Activated CD4-positive, CD25-positive, alpha-beta regulatory T cell treated with anti-CD3 and anti-CD28 coated beads, Interleukin-2, amount 50 U/mL, for 16 hours (primary cell): ENCODE results near the gene IKZF4.
"Not testable (repeated sequence)": the region's sequence is repeated elsewhere in the genome, so short reads cannot be mapped to it uniquely, and the experiment has no call there.

ENCODE experiments used
- DNase-seq: peaks from one replicate; pipeline ENCODE4 v3.0.0-alpha.2; 2020; ENCODE audit warnings: low read depth, low spot score

Gene IKZF4

DNA sequence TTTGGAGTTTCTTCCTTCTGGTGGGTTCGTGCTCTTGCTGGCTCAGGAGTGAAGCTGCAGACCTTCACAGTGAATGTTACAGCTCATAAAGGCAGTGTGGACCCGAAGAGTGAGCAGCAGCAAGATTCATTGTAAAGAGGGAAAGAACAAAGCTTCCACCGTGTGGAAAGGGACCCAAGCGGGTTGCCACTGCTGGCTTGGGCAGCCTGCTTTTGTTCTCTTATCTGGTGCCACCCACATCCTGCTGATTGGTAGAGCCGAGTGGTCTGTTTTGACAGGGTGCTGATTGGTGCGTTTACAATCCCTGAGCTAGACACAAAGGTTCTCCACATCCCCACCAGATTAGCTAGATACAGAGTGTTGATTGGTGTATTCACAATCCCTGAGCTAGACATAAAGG, 21.3 kb upstream of the IKZF4 start:
- not testable (repeated sequence) for DNase-seq

DNA sequence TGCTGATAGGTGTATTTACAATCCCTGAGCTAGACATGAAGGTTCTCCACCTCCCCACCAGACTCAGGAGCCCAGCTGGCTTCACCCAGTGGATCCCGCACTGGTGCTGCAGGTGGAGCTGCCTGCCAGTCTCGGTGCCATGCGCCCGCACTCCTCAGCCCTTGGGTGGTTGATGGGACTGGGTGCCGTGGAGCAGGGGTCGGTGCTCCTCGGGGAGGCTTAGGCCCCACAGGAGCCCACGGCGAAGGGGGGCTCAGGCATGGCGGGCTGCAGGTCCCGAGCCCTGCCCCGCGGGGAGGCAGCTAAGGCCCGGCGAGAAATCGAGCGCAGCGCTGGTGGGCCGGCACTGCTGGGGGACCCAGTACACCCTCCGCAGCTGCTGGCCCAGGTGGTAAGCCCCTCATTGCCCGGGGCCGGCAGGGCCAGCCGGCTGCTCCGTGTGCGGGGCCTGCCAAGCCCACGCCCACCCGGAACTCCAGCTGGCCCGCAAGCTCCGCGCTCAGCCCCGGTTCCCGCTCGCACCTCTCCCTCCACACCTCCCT, 20.8 kb upstream of the IKZF4 start:
- not testable (repeated sequence) for DNase-seq

- DNase-seq = no peak
Observed at GRCh38 chr12:56001487-56002100, 19.2 kb upstream of the IKZF4 start.

- DNase-seq = not testable (repeated sequence)
Observed at GRCh38 chr12:56003376-56003775, 17.5 kb upstream of the IKZF4 start.

DNA sequence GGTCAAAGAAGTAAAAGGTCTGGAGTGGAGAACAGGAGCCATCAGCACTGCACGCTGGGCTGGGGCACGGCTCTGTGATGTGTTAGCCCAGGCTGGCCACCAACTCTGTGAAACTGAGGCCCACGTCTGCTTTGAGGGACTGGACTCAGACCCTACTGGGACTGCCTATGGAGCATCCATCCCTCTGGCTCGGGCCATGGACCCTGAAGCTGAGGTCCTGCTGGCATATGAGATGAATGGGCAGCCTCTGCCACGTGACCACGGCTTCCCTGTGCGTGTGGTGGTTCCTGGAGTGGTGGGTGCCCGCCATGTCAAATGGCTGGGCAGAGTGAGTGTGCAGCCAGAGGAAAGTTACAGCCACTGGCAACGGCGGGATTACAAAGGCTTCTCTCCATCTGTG, 16.6 kb upstream of the IKZF4 start:
- DNase-seq = no peak

GRCh38 chr12:56007564-56008559, 13.0 kb upstream of the IKZF4 start:
- DNase-seq = peak; percentile 47

DNA sequence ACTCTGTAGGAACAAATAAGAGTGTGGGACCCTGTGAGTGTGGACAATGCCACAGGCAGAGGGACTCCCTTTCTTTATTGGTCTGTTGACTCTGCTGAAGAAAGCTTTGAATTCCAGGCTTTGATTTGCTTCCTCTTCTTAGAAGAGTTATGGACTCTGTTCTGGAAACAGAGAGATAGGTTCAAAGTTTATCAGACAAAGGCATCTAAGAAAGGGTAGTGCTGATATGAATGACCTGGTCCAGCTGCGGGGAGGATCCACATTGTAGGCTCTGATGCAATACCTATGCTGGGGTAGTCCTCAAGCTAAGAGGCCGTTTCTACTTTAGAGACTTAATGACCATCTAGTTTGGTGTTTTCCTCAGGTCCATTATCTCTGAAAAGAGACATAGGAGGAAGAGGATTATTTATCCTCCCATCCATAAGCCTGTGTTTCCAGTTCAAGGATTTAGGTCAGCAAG, 10.7 kb upstream of the IKZF4 start:
- DNase-seq = no peak

DNA sequence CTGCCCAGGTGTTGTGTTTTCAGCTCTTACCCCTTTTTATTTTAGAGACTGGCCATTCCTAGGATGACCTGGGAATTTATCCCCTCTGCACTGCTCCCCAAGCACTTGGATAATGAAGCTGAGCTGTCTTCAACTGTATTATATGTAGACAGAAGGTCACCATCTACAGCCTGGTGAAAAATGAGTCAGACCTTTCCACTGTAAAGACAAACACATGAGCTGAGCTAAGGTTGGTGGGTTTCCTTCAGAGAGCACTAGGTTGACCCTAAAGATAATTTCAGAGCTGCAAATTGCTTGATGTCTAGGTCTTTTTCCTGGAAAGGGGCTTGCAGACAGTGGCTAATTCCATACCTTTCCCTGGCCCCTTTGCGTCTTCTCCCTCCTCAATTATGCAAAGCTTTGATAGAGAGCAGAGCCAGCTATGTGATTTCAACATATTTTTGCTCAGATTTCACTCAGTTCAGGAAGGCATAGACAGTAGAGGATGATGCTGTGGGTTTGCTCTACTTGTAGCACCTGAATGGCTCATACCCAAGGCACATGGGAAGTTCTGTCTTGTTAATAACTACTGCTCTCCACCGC, 9.2 kb upstream of the IKZF4 start:
- DNase-seq = no peak

GRCh38 chr12:56013482-56013881, 7.4 kb upstream of the IKZF4 start:
- DNase-seq = no peak

DNA sequence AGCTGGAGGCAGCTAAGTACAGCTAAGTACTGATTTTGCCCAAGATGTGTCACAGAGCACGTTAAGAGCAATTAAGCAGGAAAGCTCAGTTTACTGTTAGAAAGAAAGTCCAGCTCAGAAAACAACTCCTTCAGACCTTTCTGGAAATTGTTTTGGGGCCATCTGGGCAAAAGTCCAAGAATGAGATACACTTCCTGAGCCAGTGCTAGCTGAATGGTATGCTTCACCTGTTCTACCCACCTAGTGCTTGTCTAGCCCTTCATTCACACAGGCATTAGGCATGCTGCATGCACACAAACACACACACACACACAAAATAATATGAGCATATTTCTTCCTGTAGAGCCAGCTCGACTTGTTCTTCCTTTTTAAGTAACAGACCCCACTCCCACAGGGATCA, 6.6 kb upstream of the IKZF4 start:
- DNase-seq = no peak

DNA sequence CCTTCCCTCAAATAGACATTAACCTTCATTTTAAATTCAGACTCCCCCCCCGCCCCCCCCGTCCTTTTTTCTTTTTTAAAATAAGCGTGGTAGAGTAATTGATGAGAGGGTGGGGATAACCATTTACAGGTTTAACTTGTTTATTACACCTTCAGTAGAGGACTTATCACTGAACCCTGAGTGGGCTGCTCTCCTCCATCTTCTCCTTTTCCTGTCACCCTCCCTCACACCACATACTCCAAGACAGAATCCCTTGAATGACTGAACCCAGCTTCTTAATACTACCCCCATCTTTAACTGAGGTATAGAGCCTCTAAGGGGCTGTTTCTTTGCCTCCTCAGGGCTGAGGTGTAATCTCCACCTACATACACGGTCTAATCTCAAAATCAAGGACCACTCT, 3.7 kb upstream of the IKZF4 start:
- DNase-seq = no peak

GRCh38 chr12:56018356-56018755, 2.5 kb upstream of the IKZF4 start:
- DNase-seq = no peak

DNA sequence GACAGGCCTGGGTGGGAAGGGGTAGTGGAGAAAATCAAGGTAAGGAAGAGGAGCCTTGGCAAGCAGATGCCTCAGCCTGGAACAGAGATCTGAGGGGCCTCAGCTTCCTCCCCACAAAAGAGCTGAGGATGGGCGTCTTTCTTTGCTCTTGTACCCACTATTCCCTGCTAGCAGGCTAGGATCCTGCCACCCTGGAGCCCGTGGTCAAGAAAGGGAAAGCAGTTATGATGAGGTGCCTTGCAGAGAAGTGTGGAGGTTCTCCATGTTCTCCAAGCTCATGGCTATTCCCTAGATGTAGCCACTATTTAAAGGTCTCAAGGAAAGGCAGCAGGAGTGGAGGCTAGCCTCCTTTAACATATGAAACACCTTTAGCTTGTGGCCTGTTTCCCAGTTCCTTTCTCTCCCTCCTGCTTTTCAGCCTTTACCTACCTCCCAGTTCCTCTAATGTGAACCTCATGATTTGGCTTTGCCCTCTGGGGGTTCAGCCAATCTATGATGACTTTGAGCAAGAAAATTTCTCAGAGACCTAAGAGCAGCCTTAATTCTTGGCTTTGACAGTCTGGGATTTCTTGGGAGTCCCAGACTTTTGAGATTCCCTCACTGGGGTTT, 1.1 kb downstream of the IKZF4 start:
- DNase-seq = no peak

- no peak for DNase-seq
Observed at GRCh38 chr12:56028511-56029165, 7.8 kb downstream of the IKZF4 start.

DNA sequence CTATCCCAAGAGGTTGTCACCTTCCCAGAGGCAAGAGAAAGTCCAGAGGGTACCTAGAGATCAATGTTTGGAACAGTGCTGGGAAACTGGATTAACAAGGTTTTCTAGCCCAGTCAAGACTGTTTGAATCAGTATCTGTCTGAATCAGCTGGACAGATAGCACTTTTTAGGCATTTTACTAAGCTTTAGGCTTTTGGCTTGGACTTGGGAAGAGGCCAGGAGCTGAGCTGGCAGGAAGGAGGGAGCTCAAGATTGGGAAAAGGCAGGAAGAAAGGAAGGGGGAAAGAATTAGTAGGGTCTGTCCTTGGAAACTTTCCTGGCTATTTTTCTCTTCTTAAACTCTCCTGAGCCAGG, 8.3 kb downstream of the IKZF4 start:
- no peak for DNase-seq

DNA sequence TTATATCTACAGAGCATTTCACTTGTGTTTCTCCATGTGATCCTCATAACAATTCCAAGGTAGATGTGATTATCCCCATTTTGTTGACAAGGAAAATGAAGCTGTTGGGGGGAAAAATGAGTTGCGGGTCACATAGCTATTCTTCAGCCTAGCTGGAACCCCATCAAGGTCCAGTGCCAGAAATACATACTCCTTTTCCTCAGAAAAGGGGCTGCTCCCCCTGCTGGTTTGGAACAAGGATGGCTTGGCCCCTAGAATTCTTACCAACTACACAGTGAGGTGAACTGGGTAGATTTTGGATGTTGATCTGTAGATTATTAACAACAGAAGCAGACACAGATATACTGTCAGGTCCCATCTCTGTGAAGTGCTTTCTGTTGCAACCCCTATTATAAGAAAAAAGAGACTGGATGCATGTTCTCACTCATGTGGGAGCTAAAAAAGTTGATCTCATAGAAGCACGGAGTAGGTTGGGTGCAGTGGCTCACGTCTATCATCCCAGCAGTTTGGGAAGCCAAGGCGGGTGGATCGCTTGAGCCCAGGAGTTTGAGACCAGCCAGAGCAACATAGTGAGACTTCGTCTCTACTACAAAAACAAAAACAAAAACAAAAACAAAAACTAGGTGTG, 8.9 kb downstream of the IKZF4 start:
- DNase-seq = no peak

GRCh38 chr12:56031987-56032386, 11.1 kb downstream of the IKZF4 start:
- no peak for DNase-seq

DNA sequence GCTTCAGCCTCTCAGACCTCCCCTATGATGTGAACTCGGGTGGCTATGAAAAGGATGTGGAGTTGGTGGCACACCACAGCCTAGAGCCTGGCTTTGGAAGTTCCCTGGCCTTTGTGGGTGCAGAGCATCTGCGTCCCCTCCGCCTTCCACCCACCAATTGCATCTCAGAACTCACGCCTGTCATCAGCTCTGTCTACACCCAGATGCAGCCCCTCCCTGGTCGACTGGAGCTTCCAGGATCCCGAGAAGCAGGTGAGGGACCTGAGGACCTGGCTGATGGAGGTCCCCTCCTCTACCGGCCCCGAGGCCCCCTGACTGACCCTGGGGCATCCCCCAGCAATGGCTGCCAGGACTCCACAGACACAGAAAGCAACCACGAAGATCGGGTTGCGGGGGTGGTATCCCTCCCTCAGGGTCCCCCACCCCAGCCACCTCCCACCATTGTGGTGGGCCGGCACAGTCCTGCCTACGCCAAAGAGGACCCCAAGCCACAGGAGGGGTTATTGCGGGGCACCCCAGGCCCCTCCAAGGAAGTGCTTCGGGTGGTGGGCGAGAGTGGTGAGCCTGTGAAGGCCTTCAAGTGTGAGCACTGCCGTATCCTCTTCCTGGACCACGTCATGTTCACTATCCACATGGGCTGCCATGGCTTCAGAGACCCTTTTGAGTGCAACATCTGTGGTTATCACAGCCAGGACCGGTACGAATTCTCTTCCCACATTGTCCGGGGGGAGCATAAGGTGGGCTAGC, 13.9 kb downstream of the IKZF4 start:
- no peak for DNase-seq

DNA sequence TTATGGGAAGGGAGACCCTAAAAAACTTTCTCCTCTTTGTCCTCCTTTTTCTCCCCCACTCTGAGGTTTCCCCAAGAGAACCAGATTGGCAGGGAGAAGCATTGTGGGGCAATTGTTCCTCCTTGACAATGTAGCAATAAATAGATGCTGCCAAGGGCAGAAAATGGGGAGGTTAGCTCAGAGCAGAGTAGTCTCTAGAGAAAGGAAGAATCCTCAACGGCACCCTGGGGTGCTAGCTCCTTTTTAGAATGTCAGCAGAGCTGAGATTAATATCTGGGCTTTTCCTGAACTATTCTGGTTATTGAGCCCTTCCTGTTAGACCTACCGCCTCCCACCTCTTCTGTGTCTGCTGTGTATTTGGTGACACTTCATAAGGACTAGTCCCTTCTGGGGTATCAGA, 16.3 kb downstream of the IKZF4 start:
- DNase-seq = no peak

DNA sequence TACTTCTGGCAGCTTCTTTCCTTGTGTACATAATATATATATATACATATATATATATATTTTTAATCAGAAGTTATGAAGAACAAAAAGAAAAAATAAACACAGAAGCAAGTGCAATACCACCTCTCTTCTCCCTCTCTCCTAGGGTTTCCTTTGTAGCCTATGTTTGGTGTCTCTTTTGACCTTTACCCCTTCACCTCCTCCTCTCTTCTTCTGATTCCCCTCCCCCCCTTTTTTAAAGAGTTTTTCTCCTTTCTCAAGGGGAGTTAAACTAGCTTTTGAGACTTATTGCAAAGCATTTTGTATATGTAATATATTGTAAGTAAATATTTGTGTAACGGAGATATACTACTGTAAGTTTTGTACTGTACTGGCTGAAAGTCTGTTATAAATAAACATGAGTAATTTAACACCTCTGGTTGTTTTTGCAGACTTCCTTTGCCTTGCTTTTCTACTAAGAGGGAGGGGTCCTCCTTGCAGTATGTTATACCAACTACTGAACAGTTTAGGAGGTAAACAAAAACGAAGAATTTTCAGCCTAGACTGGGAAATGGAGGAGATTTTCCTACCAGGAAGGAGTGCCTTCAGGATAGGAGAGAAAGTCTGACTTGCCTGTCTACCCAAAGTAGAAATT, 17.3 kb downstream of the IKZF4 start:
- DNase-seq = no peak
